ENCODE measurements around the gene ANKS1B.

GRCh38 chr12:99983456-99984258 is 1.1 kb downstream of the ANKS1B start:
- TF ChIP-seq POLR2A (IDR thresholded peaks at IDR 0.05; ENCODE audit: low read length) (no peak), GATA1 (IDR thresholded peaks at IDR 0.05; ENCODE audit: low read depth, low read length) (no peak)

All from erythroblast (primary cell).